Lower leg skin (tissue), 4 donors: Measurements from ENCODE around the gene ALG9. TPM values are rescaled to one million over a fixed set of nuclear protein-coding genes. Genes with fewer than 3 reads are reported as not detected.

ENCODE experiments used
- DNase-seq, 2 donors: peaks; one replicate each; pipeline ENCODE4 v3.0.0-alpha.2; 2019; ENCODE audit warnings: low spot score in 2 of 2
- H3K4me3 ChIP-seq: fragments of 200-600 bp; sonication (generic); 2 replicates; pipeline ENCODE4 v1.5.1; 2017; ENCODE audit warnings: mild to moderate bottlenecking, low read depth; ENCODE audit not compliant: poor library complexity, severe bottlenecking
- POLR2A ChIP-seq, 2 donors: fragments of 450-650 bp; IDR thresholded peaks; one replicate each; pipeline ENCODE4 v1.6.1; 2016 to 2017; ENCODE audit warnings: antibody characterized with exemption in 2 of 2, mild to moderate bottlenecking in 1 of 2, moderate library complexity in 1 of 2
- WGBS, 2 donors: methylation state at CpG; one replicate each; pipeline ENCODE4 v1.1.5; 2018; 5-methylcytosine and 5-hydroxymethylcytosine counted together
- intact Hi-C: fragments of 100-400 bp; cut with DNase I; formaldehyde crosslinking; loops from one replicate; pipeline ENCODE4 v1.15.0; 2023; ENCODE audit warnings: low total_unique reads
- total RNA-seq, 4 donors: library from RNA; depleted of rRNA; stranded (reverse); fragments of >200 nt; gene quantifications; one replicate each; pipeline ENCODE4 v1.1.0, GENCODE V29; 2016
- TF ChIP-seq, protein P1 (sequence below), 3 donors: fragments of 450-650 bp; IDR thresholded peaks; one replicate each; pipeline ENCODE4 v1.5.1; 2016; ENCODE audit warnings: antibody characterized with exemption in 3 of 3, mild to moderate bottlenecking in 3 of 3, moderate library complexity in 2 of 3

The ALG9 gene
- total RNA-seq, 4 donors from 2014 or later, result 24.4 to 38.1 (median 29.0) TPM

- no peak overlapping the region for H3K4me3 ChIP-seq
- TF ChIP-seq, protein P1, sequence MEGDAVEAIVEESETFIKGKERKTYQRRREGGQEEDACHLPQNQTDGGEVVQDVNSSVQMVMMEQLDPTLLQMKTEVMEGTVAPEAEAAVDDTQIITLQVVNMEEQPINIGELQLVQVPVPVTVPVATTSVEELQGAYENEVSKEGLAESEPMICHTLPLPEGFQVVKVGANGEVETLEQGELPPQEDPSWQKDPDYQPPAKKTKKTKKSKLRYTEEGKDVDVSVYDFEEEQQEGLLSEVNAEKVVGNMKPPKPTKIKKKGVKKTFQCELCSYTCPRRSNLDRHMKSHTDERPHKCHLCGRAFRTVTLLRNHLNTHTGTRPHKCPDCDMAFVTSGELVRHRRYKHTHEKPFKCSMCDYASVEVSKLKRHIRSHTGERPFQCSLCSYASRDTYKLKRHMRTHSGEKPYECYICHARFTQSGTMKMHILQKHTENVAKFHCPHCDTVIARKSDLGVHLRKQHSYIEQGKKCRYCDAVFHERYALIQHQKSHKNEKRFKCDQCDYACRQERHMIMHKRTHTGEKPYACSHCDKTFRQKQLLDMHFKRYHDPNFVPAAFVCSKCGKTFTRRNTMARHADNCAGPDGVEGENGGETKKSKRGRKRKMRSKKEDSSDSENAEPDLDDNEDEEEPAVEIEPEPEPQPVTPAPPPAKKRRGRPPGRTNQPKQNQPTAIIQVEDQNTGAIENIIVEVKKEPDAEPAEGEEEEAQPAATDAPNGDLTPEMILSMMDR (IDR thresholded peaks at IDR 0.05), result no peak
- no peak for TF ChIP-seq POLR2A (IDR thresholded peaks at IDR 0.05)
- intact Hi-C loops, result no loop called here
- 43 to 53% methylated on average over 3 of the region's 3 CpGs for WGBS, 2 donors
- no peak for DNase-seq
Observed at GRCh38 chr11:111819829-111820237, 51.5 kb downstream of the ALG9 start.

DNA sequence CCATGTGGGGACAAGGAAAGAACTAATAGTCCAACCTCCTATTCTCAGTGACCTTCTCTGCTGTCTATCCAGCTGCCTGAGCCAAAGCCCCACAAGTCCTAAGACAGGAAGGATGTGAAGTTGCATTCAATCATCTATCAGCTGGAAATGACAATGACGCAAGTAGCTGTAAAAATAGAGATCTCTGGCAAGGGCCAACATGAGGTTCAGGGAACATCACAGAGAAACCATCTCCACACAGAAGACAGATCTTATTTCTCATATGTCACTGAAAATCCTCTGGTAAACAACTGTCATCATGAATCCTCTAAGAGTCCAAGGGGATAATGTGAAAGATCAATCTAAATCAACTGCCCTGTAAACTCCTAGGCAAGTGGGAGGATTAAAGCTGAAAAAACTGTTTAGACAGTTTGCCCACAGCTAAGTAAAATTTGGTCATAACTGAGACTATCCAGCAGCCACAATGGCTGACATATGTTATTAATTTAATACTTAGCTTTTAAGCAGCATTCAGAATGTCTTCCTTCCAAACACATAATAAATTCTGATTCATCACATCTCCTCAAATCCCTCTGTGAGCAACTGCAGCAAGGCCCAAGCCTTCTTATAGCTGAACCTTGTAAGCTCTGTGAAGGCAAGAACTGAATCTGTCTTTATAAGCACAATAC lies 52.1 kb downstream of the ALG9 start:
- intact Hi-C loops, result no loop called here
- TF ChIP-seq POLR2A (IDR thresholded peaks at IDR 0.05), result no peak
- TF ChIP-seq, protein P1 (IDR thresholded peaks at IDR 0.05), result no peak
- DNase-seq, result peak in 1 of 2 donors; percentile 30
- 50 to 63% methylated on average over 1 of the region's 1 CpG for WGBS, 2 donors
- H3K4me3 ChIP-seq, result no peak overlapping the region

DNA sequence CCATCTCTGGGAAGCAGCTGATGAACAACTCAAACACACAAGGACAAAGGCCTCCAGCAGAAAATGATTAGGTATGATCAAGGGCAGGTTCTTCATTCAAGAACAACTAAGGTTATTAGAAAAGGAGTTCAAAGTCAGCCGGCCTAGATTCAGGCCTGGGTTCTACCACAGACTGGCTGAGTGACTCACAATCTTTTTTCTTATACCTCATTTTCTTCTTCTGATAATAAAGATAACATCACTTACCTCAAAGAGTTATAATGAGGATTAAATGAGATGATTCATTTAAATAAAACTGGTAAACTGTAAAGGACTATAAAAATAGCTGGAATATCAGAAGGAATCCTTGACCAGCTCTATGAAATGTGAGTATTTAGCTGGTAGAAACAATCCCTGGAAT lies 55.9 kb downstream of the ALG9 start:
- 55 to 73% methylated on average over 1 of the region's 1 CpG for WGBS, 2 donors
- H3K4me3 ChIP-seq, result no peak overlapping the region
- no peak for DNase-seq
- intact Hi-C loops, result no loop called here
- TF ChIP-seq, protein P1 (IDR thresholded peaks at IDR 0.05), result no peak
- TF ChIP-seq POLR2A (IDR thresholded peaks at IDR 0.05), result no peak

DNA sequence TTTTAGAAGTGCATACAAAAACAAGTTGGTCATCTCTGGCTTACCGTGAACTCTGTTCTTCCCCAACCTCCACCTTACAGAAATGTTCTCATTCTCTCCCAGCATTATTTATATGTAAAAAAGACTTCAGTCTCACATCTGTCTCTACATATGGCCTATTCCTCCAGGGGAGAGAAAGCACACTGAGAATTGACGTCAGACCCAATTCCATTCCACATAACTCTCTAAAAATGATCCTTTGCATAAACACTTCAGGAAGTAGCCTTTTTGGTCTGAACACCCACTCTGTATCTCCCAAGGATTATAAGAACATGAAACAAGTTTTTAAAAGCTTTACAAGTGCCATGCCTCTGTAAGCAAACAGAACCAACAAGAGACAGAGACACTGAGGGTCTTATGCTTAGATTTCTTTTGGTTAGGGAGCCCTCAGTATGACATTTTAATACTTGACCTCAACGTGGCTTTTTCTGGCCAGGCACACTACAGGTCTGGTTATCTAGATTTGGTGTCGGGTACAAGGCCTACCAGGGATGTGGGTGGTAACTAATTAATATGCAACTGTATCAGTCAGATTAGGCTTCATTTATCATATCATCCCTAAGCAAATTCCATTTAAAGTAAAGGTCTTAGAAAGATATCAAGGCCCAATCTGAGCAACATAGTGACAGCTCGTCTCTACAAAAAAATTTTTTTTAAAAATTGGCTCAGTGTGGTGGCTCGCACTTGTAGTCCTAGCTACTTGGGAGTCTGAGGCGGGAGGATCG lies 56.6 kb downstream of the ALG9 start:
- no peak for DNase-seq
- H3K4me3 ChIP-seq, result no peak overlapping the region
- 85 to 89% methylated on average over 8 of the region's 8 CpGs for WGBS, 2 donors
- intact Hi-C loops, result no loop called here
- TF ChIP-seq POLR2A (IDR thresholded peaks at IDR 0.05), result no peak
- TF ChIP-seq, protein P1 (IDR thresholded peaks at IDR 0.05), result no peak

DNA sequence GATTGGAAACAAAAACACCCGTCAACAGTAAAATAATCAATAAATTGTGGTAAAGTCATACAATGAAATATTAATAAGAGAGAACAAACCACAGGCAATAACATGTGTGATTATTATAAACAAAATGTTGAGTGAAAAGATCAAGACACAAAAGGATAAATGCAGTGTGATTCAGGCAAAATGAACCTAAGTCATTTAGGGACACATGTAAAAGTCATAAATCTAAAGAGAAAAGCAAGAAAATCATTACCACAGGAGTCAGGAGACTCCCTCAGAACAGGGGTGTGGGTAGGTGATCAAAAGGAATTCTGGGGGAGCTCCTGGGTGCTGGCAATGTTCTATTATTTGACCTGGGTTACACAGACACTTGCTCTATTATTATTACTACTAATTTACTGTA lies 57.3 kb downstream of the ALG9 start:
- 93 to 94% methylated on average over 1 of the region's 1 CpG for WGBS, 2 donors
- no peak overlapping the region for H3K4me3 ChIP-seq
- intact Hi-C loops, result no loop called here

More for the DNA sequence above, 57.3 kb downstream of the ALG9 start:
- DNase-seq, result no peak
- TF ChIP-seq, protein P1 (IDR thresholded peaks at IDR 0.05), result no peak
- no peak for TF ChIP-seq POLR2A (IDR thresholded peaks at IDR 0.05)
